NCI-H524 (cell line): ENCODE results near the gene THADA.
"Not testable (repeated sequence)": the region's sequence is repeated elsewhere in the genome, so short reads cannot be mapped to it uniquely, and the experiment has no call there.

Experiments used
- DNase-seq, 2 experiments: peaks; one replicate each; lab custom pipeline; 2025; lab: John Stamatoyannopoulos, UW

THADA gene

GRCh38 chr2:43412114-43412753 lies 183.6 kb downstream of the THADA start:
- DNase-seq, result no peak

- no peak for DNase-seq
These were observed 185.7 kb downstream of the THADA start for GRCh38 chr2:43410055-43410604.

- no peak for DNase-seq
These were observed 187.3 kb downstream of the THADA start for GRCh38 chr2:43408407-43409160.

- no peak for DNase-seq
These were observed 187.9 kb downstream of the THADA start for GRCh38 chr2:43407935-43408334.

GRCh38 chr2:43406651-43407279 lies 189.1 kb downstream of the THADA start:
- DNase-seq, result no peak

GRCh38 chr2:43405829-43406228 lies 190.0 kb downstream of the THADA start:
- DNase-seq, result no peak

- no peak for DNase-seq
These were observed 193.3 kb downstream of the THADA start for GRCh38 chr2:43402452-43402937.

- no peak for DNase-seq
These were observed 193.8 kb downstream of the THADA start for GRCh38 chr2:43402002-43402401.

GRCh38 chr2:43400508-43400907 lies 195.3 kb downstream of the THADA start:
- DNase-seq, result no peak

- DNase-seq, result no peak
These were observed 196.1 kb downstream of the THADA start for GRCh38 chr2:43399515-43400264.

GRCh38 chr2:43399098-43399497 lies 196.7 kb downstream of the THADA start:
- DNase-seq, result no peak

- DNase-seq, result no peak
These were observed 198.0 kb downstream of the THADA start for GRCh38 chr2:43397821-43398220.

GRCh38 chr2:43397411-43397810 lies 198.4 kb downstream of the THADA start:
- DNase-seq, result no peak

- DNase-seq, result not testable (repeated sequence)
These were observed 199.5 kb downstream of the THADA start for GRCh38 chr2:43396344-43396743.

GRCh38 chr2:43393918-43394317 lies 201.9 kb downstream of the THADA start:
- no peak for DNase-seq

- DNase-seq, result no peak
These were observed 204.0 kb downstream of the THADA start for GRCh38 chr2:43391878-43392215.

GRCh38 chr2:43391201-43391877 lies 204.5 kb downstream of the THADA start:
- no peak for DNase-seq

- DNase-seq, result no peak
These were observed 206.0 kb downstream of the THADA start for GRCh38 chr2:43389581-43390466.

- no peak for DNase-seq
These were observed 207.5 kb downstream of the THADA start for GRCh38 chr2:43388371-43388770.
